Stimulated activated CD8-positive, alpha-beta memory T cell treated with anti-CD3 and anti-CD28 coated beads, Interleukin-7, amount 100 ng/mL, for 1 hour (primary cell): ENCODE measurements around the gene OFD1.

Experiments used
- DNase-seq, 2 donors: peaks; one replicate each; pipeline ENCODE4 v3.0.0-alpha.2; 2020; ENCODE audit warnings: low read depth in 2 of 2

OFD1 gene

DNA sequence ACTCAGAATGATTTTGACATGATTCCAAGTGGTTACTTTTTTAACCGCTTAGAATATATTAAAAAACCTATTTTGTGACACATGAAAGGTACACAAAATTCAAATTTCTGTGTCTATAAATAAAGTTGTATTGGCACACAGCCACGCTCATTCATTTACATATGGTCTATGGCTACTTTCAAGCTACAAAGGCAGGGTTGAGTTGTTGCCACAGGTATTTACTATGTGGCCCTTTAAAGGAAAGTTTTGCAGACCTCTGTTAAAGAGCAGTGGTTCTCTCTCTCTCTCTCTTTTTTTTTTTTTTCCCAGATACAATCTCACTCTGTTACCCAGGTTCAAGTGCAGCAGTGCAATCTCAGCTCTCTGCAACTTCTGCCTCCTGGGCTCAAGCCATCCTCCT, 59.3 kb downstream of the OFD1 start:
- DNase-seq, result no peak

DNA sequence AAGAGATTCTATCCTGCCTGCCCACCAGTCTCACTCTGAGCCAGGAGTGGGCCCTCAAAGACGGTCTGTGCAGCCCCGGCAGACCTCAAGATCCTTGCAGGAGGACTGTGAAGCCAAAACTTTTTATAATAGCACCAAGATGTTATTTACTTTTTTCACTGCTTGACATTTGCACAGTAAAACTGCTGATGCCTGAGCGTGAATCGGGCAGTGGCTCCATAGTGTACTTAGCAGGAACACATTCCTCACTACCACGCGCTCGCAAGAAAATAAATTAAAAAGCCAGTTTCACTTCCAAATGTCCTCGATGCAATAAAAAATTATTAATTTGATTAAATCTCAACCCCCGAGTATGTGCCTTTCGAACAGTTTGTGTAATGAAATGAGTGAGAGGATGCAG, 59.9 kb downstream of the OFD1 start:
- no peak for DNase-seq

DNA sequence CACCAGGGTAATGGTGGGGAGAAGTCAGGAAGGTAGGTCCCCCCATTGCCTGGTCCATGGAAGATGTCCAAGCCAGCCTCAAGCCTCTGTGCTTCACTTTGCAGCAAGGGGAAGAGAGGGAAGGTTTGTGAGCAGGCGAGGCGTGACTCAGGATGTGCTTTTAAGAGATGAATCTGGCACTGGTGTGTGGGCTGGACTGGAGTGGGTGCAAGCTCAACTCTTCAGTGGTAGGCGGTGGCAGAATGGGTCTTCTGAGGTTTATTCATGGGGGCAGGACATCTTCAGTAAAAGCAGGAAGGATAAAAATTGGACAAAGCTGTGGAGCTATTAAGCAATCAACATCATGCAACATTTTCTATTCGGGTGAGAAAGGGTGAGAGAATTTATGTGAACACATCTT, 63.0 kb downstream of the OFD1 start:
- DNase-seq, result no peak

DNA sequence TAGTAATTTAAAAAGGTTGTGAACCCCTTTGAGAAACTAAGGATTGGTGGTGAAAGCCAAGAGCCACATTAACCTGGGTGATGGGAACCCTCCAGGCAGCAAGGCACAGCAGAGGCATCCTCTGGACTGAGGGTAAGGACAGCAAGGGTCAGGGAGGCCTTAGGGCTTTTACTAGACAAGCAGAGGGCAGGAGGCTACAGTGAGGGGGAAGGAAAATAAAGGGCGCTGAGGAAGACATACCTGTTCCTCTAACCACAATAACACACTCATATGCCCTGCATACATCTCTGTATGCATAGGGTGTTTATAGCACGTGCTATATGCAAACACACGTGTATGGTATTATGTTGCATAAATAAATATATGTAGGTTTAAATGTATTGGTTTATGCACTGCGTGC, 63.6 kb downstream of the OFD1 start:
- DNase-seq, result no peak

DNA sequence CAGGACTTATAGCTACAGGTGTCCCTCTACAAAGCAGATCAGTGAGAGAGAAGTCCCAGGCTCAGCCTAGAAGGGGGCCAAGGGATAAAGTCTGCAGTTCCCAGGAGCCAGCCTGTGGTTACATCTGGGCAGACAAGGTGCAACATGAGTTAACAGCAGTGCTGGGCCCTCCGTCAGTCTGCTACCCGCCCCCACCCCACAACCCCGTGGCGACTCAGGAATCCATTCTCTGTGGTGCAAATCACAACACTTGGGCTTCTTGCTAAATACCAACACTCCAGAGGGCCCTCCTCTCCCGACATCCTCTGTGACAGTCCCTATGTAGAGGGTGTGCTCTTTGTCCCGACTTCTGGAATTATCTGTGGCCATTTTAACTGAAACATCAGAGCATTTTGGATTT, 68.6 kb downstream of the OFD1 start:
- no peak for DNase-seq

DNA sequence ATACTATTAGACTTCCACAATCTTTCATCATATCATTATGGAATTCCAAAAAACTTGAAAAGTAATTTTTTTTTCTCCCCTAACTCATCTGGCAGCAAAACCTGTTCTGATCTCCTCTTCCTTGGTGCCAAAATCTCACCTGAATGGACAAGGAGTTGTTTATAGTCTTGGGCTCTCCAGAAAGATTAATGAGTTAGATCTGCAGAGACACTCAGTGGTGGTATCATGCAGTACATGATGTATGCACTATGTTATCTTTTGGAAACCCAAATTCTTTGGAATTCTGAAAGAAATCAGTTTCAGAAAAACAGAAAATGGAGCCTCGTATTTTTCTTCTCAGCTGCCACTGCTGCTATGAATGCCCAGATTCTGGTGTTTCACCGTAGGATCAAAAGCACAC, 70.7 kb downstream of the OFD1 start:
- DNase-seq, result no peak

DNA sequence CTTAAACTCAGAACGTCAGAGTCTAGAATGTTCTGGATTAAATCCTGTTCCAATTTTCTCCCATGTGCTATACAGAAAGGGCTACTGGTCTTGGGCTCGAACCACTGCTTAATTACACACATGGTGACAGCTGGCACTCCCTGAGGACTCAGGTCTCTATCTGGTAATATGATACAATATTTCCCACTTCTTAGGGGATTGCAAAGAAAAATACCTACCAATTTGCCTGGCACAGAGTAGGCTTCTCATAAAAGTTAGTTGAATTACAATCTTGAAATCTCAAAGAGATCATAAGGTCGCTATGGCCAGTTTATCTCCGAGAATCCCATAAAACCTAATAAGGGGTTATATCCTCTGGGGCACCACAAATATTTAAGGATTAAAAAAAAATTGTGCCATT, 73.7 kb downstream of the OFD1 start:
- no peak for DNase-seq

DNA sequence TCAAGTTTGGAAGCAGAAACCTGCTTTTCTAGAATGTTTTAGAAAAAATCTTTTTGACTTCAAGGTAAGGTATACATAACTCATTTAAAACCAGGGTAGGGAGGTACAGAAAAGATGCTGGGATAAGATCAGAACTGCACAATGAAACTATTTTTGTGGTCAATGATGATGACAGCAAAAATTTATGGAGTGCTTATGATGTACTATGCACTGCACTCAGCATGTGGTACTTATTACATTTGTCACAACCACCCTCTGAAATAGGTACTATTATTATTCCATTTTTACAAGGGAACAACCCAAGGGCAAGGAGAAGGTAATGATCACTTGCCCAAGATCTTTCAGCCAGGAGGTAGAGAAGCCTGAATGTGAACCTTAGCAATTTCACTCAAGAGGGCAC, 74.3 kb downstream of the OFD1 start:
- no peak for DNase-seq

DNA sequence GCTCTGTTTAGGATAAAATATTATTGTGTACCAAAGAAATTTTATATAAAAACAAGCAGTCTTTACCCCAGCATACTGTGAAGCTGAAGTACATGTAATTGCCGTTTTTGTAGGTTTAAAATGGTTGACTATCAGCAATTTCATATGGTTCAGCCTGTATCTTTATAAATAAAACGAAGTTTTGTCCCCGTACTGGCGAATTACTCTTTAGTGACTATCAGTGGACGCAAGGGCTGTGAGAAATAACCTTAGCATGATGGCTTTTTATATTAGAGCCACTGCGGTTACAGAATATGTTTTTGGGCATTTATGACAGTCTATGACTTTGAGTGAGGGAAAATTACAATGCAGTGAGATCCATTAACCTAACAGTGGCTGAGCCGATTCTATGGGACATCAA, 81.1 kb downstream of the OFD1 start:
- DNase-seq, result no peak

DNA sequence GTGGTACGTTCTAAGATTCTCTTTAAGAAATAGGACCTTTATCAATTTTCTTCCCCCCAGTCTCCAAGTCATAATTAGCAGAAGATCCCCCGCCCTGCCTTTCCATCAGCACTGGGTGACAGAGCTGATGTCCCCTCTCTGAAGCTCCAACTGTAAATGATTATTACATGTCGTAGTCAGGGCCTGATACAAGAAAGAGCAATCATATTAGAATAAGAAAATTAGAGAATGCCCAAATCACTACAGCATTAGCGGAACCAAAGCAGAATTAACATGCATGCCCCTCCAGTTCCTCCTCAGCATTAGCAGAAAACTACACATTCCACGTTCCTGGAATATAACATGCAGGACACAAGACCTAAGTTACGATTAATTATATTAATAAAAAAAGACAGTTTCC, 81.6 kb downstream of the OFD1 start:
- no peak for DNase-seq

DNA sequence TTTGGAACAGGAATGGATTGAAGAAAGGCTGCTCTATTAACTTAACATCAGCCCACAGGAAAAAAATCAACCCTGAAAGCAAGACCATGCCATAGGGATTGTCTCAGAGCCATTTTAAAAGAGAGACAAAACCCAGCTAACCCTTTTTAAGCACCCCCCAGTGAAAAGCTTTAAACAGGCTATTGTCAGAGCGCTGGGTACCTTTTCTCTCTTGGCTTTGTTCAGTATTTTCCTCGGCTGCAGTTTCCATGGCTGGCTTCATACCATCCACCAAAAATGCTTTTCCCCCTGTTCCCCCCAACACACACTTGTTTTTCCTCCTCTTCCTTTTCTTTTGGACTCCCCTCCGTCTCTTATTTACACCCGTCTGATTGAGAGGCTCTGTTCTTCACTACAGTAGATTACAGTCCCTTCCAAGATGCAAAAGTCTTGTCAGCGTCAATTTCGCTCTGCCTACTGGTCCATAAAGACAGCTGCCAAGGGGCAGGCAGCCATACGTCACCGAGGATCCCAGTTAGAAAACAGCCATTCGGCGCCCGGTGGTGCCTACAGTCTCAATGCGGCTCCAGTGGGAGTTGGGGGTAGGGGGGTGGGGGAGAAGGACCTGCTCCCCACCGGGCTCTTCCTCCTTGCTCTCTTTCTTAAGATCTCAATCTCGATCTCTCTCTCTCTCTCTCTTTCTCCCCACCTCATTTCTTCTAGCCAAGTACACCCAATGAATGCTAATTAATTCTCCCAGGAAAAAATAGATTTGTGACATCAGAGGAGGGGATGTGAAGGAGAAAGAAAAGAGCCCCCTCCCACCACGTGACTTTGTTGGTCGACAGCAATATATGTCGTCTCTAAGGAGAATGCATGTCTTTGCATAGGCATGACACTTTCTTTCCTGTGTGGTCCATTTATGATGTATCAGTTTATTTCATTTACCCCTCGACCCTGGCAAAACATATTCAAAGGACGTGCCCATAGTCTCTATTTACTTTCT, 82.4 kb downstream of the OFD1 start, which contains the start of gene GPM6B:
GPM6B (minus strand) TSS at position 451 of the 985 bp plus-strand sequence; CDS start at position 262, 189 bp downstream.
- no peak for DNase-seq
